MCF 10A (cell line): Measurements from ENCODE around the gene TRIM66. TPM values are rescaled to one million over a fixed set of nuclear protein-coding genes. Genes with fewer than 3 reads are reported as not detected.

Experiments used
- BruUV-seq: library from RNA; stranded (reverse); fragments of 400-500 nt; replicated peaks from 2 replicates; lab custom pipeline; 2021; lab: Mats Ljungman, UMichigan
- CTCF ChIA-PET: fragments of 300-600 bp; sonication (Branson Sonifier 250); formaldehyde crosslinking; extraction: SDS; loops from one replicate; lab custom pipeline; 2021; ENCODE audit warnings: antibody characterized with exemption, inconsistent platforms; lab: Yijun Ruan, JAX
- POLR2A ChIA-PET: fragments of 300-600, 350-650 bp; sonication (Branson Sonifier 250); formaldehyde crosslinking; extraction: SDS; loops from one replicate; lab custom pipeline; 2020; ENCODE audit warnings: antibody characterized with exemption, inconsistent platforms; lab: Yijun Ruan, JAX
- DNase-seq: peaks from one replicate; pipeline ENCODE4 v3.0.0-alpha.2; 2018; ENCODE audit not compliant: unreplicated experiment
- H3K27ac Mint-ChIP-seq: one replicate; pipeline ENCODE4 v1.8.0; 2022; ENCODE audit warnings: mild to moderate bottlenecking, low read depth, mixed read lengths; ENCODE audit not compliant: unreplicated experiment
- H3K27me3 Mint-ChIP-seq: one replicate; pipeline ENCODE4 v1.8.0; 2022; ENCODE audit warnings: mixed read lengths; ENCODE audit not compliant: insufficient read depth, unreplicated experiment
- H3K36me3 Mint-ChIP-seq: one replicate; pipeline ENCODE4 v1.8.0; 2022; ENCODE audit warnings: mild to moderate bottlenecking, moderate library complexity, mixed read lengths; ENCODE audit not compliant: insufficient read depth, unreplicated experiment
- H3K4me1 Mint-ChIP-seq: one replicate; pipeline ENCODE4 v1.8.0; 2022; ENCODE audit warnings: mixed read lengths; ENCODE audit not compliant: insufficient read depth, unreplicated experiment
- H3K4me3 Mint-ChIP-seq: one replicate; pipeline ENCODE4 v1.8.0; 2022; ENCODE audit warnings: mild to moderate bottlenecking, moderate library complexity, mixed read lengths; ENCODE audit not compliant: unreplicated experiment
- H3K9me3 Mint-ChIP-seq: one replicate; pipeline ENCODE4 v1.8.0; 2022; ENCODE audit warnings: mixed read lengths; ENCODE audit not compliant: unreplicated experiment
- intact Hi-C: fragments of 100-400 bp; cut with micrococcal nuclease; formaldehyde crosslinking; loops from 2 replicates; pipeline ENCODE4 v1.14.1; 2022
- total RNA-seq: library from RNA; stranded (reverse); gene quantifications from 2 replicates; pipeline ENCODE4 v1.2.3, GENCODE V29; 2022
- TF ChIP-seq, protein P1 (sequence below): fragments of 200-600 bp; IDR thresholded peaks from one replicate; pipeline ENCODE4 v1.8.0; 2022; ENCODE audit warnings: antibody characterized with exemption, mild to moderate bottlenecking; ENCODE audit not compliant: unreplicated experiment

TRIM66 gene
- total RNA-seq, 1 experiment from 2014 or later: 27.3 TPM

DNA sequence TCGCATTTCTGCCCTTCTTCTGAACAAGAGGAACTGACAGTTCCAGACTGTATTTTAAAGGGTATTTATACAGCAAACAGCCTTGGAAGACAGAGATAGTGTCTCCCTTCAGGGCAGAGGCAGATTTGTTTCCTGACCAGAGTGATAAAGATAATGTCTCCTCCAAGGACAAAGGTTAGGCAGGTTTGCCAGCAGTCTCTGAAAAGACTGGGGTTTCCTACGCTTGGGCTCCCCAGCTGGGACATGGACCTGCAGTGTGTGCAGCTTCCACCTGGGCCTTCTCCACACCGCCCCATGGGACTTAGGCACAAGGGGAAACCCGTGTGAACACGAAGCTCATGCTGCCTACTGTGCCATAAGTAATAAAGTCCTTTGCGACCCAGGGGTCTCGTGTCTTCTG, 42.2 kb upstream of the TRIM66 start:
- no peak for DNase-seq
- intact Hi-C loops: no loop called here
- Mint-ChIP-seq H3K27ac (no peak overlapping the region), H3K4me3 (no peak overlapping the region), H3K27me3 (no peaks in the 10 kb centered on the region), H3K4me1 (peaks cover 19% of the 10 kb centered on the region), H3K36me3 (peaks cover 6% of the 10 kb centered on the region), H3K9me3 (no peaks in the 10 kb centered on the region)
- no TSS peak for BruUV-seq
- POLR2A ChIA-PET: interaction anchor here (0.6 kb wide), 1 partner anchor 22 kb away, joined by 3 read pairs; no protein-coding TSS in a partner anchor
- TF ChIP-seq, protein P1, sequence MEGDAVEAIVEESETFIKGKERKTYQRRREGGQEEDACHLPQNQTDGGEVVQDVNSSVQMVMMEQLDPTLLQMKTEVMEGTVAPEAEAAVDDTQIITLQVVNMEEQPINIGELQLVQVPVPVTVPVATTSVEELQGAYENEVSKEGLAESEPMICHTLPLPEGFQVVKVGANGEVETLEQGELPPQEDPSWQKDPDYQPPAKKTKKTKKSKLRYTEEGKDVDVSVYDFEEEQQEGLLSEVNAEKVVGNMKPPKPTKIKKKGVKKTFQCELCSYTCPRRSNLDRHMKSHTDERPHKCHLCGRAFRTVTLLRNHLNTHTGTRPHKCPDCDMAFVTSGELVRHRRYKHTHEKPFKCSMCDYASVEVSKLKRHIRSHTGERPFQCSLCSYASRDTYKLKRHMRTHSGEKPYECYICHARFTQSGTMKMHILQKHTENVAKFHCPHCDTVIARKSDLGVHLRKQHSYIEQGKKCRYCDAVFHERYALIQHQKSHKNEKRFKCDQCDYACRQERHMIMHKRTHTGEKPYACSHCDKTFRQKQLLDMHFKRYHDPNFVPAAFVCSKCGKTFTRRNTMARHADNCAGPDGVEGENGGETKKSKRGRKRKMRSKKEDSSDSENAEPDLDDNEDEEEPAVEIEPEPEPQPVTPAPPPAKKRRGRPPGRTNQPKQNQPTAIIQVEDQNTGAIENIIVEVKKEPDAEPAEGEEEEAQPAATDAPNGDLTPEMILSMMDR: no peak
- CTCF ChIA-PET: no interaction called here

DNA sequence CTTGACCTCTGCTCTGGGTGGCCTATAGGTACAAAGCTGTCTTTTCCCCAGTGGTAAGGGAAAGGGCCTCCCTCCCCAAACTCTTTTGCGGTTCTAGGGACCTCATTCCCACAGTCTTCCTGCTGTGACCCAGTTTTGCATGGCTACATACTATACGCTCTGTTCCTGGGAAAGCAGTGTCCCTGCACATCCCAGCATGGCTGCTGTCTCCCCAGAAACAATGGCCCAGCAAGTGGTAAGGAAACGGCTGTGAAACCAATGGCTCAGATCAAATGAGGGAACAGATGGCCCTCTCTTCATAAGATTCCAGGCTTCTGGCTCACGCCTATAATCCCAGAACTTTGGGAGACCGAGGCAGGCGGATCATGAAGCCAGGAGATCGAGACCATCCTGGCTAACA, 41.2 kb upstream of the TRIM66 start:
- intact Hi-C loops: no loop called here
- TF ChIP-seq, protein P1: no peak
- BruUV-seq: no TSS peak
- Mint-ChIP-seq H3K27me3 (no peaks in the 10 kb centered on the region), H3K4me3 (no peak overlapping the region), H3K9me3 (no peaks in the 10 kb centered on the region), H3K4me1 (peaks cover 28% of the 10 kb centered on the region), H3K27ac (no peak overlapping the region), H3K36me3 (peaks cover 6% of the 10 kb centered on the region)
- CTCF ChIA-PET: no interaction called here
- no peak for DNase-seq
- POLR2A ChIA-PET: no interaction called here

DNA sequence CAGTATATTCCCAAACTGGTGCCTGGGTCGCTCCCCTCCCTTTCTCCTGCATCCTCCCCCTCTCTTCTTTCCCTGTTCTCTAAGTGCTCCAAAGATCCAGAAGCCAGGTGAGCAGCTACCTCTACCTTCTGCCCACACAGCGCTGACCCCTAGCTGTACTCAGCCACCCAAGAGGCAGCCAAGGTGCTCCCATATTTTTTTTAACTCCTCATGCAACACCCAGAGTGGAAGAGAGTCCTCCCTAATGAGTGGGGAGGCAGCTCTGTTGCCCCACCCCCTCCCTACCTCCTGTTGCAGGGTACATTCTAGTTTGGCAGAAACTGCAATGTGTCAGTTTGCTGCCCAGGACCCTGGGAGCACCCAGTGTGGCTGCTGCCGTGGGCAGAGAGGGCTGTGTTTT, 40.3 kb upstream of the TRIM66 start:
- Mint-ChIP-seq H3K27ac (no peak overlapping the region), H3K27me3 (no peaks in the 10 kb centered on the region), H3K4me3 (no peak overlapping the region), H3K9me3 (no peaks in the 10 kb centered on the region), H3K36me3 (peaks cover 6% of the 10 kb centered on the region), H3K4me1 (peaks cover 33% of the 10 kb centered on the region)
- BruUV-seq: no TSS peak
- ChIA-PET CTCF (no interaction called here), POLR2A (interaction anchor here (0.8 kb wide), 1 partner anchor 38 kb away, joined by 3 read pairs; no protein-coding TSS in a partner anchor)
- no peak for DNase-seq
- intact Hi-C loops: no loop called here
- TF ChIP-seq, protein P1: no peak

DNA sequence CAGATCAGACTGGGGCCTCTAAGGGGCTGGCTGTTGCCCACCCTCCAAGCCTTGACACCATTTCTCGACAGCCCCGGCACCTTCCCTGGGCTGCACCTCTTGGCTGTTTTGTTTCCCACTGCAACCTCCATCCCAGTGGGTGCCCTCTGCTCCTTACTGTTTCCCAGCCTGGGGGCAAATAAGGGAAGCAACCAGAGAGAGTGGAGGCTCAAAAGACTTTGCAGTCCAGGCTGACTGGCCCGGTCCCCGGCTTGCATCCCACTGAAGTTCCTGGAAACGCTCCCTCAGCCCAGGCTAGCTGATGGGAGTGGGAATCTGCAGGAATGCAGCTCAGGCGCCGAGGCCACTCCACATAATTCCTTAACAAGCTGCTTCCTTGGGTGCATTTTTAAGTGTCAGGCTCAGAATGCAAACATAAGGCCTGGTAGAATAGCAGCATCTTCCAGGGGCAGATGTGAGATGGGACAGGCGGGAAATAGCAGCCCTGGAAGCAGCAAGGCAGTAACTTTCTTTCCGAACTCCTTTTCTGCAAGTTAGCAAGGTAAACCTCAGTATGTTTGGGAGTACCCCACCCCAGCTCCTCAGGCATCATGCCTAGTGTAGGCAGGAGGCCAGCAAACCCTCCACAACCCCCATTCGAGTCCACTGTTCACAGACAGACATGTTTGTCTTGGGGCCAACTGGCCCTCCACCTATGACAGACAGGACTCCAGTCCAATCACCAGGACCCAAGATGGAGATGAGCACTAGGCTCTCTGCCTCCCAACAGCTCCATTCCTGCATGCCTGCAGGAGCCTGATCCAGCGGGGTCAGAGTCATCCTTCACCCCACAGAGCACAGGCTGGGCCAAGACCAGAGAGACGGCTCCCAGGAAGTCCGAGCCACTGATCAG, 39.4 kb upstream of the TRIM66 start:
- H3K4me3 Mint-ChIP-seq: no peak overlapping the region
- DNase-seq: no peak
- no TSS peak for BruUV-seq
- CTCF ChIA-PET: interaction anchor here (0.8 kb wide), 1 partner anchor 48 kb away, joined by 3 read pairs; no protein-coding TSS in a partner anchor
- peaks cover 37% of the 10 kb centered on the region for H3K4me1 Mint-ChIP-seq
- POLR2A ChIA-PET: interaction anchor here (0.5 to 0.8 kb wide), 2 partner anchors 37 to 72 kb away, joined by 3 read pairs; no protein-coding TSS in a partner anchor
- intact Hi-C loops: no loop called here
- no peaks in the 10 kb centered on the region for H3K27me3 Mint-ChIP-seq
- peaks cover 11% of the 10 kb centered on the region for H3K36me3 Mint-ChIP-seq
- H3K27ac Mint-ChIP-seq: peak overlapping the region; percentile 20
- TF ChIP-seq, protein P1: no peak
- no peaks in the 10 kb centered on the region for H3K9me3 Mint-ChIP-seq
